CD4-positive, alpha-beta T cell treated with Interleukin-2 at 100 ng/mL for 4 hours (primary cell): ENCODE results near the gene IFNA17.
"Not testable (repeated sequence)": the region's sequence is repeated elsewhere in the genome, so short reads cannot be mapped to it uniquely, and the experiment has no call there.

Experiments used
- DNase-seq: peaks from one replicate; pipeline ENCODE4 v3.0.0-alpha.2; 2020; ENCODE audit warnings: low spot score

Gene IFNA17

GRCh38 chr9:21210311-21210710 lies 17.7 kb downstream of the IFNA17 start:
- DNase-seq: no peak

- not testable (repeated sequence) for DNase-seq
These were observed 21.0 kb downstream of the IFNA17 start, which contains the start of gene IFNA10 for GRCh38 chr9:21207043-21207442. Gene IFNA10 (minus strand): TSS chr9:21207143. CDS start chr9:21207097, 46 bp downstream.

- DNase-seq: no peak
These were observed 22.8 kb downstream of the IFNA17 start for GRCh38 chr9:21205204-21205603.

GRCh38 chr9:21202105-21202504 lies 25.9 kb downstream of the IFNA17 start, which contains the start of gene IFNA7:
Gene IFNA7 (minus strand): TSS chr9:21202205. CDS start chr9:21202165, 40 bp downstream.
- DNase-seq: not testable (repeated sequence)

- peak; percentile 63 for DNase-seq
These were observed 32.9 kb downstream of the IFNA17 start for GRCh38 chr9:21194867-21195776.

GRCh38 chr9:21187487-21187886 lies 40.5 kb downstream of the IFNA17 start, which contains the start of gene IFNA4:
Gene IFNA4 (minus strand): TSS chr9:21187587. CDS start chr9:21187531, 56 bp downstream.
- not testable (repeated sequence) for DNase-seq

GRCh38 chr9:21182810-21183736 lies 44.9 kb downstream of the IFNA17 start:
- peak; percentile 53 for DNase-seq
